HG03045 (cell line): Measurements from ENCODE around the gene APOL2.
"Not testable (repeated sequence)": the region's sequence is repeated elsewhere in the genome, so short reads cannot be mapped to it uniquely, and the experiment has no call there.

Experiments used
- ATAC-seq: cut with Tn5 transposase; IDR thresholded peaks from one replicate; pipeline ENCODE4 v1.9.1; 2021; ENCODE audit warnings: mild to moderate bottlenecking, moderate library complexity; ENCODE audit not compliant: unreplicated experiment

APOL2 gene

GRCh38 chr22:36201630-36202319 is 37.6 kb downstream of the APOL2 start, which contains the start of gene APOL4:
Gene APOL4 (minus strand): TSS chr22:36201809. CDS start chr22:36201734, 75 bp downstream.
- no peak for ATAC-seq

- not testable (repeated sequence) for ATAC-seq
Observed at GRCh38 chr22:36201025-36201424, 38.3 kb downstream of the APOL2 start.

- ATAC-seq = no peak
Observed at GRCh38 chr22:36199001-36199551, 40.3 kb downstream of the APOL2 start.

GRCh38 chr22:36198536-36198935 is 40.8 kb downstream of the APOL2 start:
- ATAC-seq = no peak

- no peak for ATAC-seq
Observed at GRCh38 chr22:36197514-36198146, 41.7 kb downstream of the APOL2 start.

- ATAC-seq = no peak
Observed at GRCh38 chr22:36197065-36197440, 42.3 kb downstream of the APOL2 start.

- ATAC-seq = no peak
Observed at GRCh38 chr22:36196254-36197064, 42.9 kb downstream of the APOL2 start.

- no peak for ATAC-seq
Observed at GRCh38 chr22:36194971-36195370, 44.4 kb downstream of the APOL2 start.

GRCh38 chr22:36194385-36194784 is 44.9 kb downstream of the APOL2 start:
- no peak for ATAC-seq

- ATAC-seq = no peak
Observed at GRCh38 chr22:36193577-36193976, 45.8 kb downstream of the APOL2 start.

GRCh38 chr22:36193171-36193570 is 46.2 kb downstream of the APOL2 start:
- ATAC-seq = no peak

- no peak for ATAC-seq
Observed at GRCh38 chr22:36192542-36192941, 46.8 kb downstream of the APOL2 start.

GRCh38 chr22:36191106-36191836 is 48.1 kb downstream of the APOL2 start:
- ATAC-seq = no peak

- ATAC-seq = not testable (repeated sequence)
Observed at GRCh38 chr22:36187862-36188261, 51.5 kb downstream of the APOL2 start.

GRCh38 chr22:36185828-36186624 is 53.3 kb downstream of the APOL2 start:
- no peak for ATAC-seq

- no peak for ATAC-seq
Observed at GRCh38 chr22:36184433-36185025, 54.8 kb downstream of the APOL2 start.

GRCh38 chr22:36183446-36183845 is 55.9 kb downstream of the APOL2 start:
- ATAC-seq = no peak

GRCh38 chr22:36182857-36183256 is 56.5 kb downstream of the APOL2 start:
- ATAC-seq = no peak

GRCh38 chr22:36182056-36182455 is 57.3 kb downstream of the APOL2 start:
- ATAC-seq = no peak

- no peak for ATAC-seq
Observed at GRCh38 chr22:36180928-36181327, 58.4 kb downstream of the APOL2 start.
